ENCODE results near the gene SMIM36.

SMIM36 gene

DNA sequence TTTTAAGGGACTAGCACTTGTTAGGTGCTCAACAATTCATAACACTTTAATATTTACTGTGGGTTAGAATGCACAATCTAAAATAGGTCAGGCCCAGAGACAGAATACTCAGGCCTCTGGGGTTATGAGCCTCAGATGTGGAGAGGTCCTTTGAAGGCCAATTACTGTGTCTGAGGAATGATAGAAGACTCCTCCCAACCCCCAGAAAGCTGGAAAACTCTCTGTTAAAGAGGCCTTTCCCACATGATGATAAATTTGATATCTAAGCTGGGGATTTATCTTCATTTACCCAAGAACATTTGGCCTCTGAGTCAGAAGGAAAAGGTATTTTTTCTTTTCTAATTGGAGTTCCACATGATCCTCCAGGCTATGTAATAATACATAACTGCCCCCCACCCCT is 48.5 kb downstream of the SMIM36 start:
- no peaks in the 10 kb centered on the region for H3K4me1 Mint-ChIP-seq
- H3K27me3 Mint-ChIP-seq, result peaks cover 9% of the 10 kb centered on the region
- ATAC-seq (replicated peaks; ENCODE audit: extremely low read depth, poor library complexity, severe bottlenecking), result no peak
- no peak for DNase-seq (ENCODE audit: low spot score in 2 of 2)
- H3K36me3 Mint-ChIP-seq (ENCODE audit: insufficient read depth), result no peaks in the 10 kb centered on the region
- H3K9me3 Mint-ChIP-seq, result no peaks in the 10 kb centered on the region
- no peak overlapping the region for H3K27ac Mint-ChIP-seq (ENCODE audit: low read depth)
- no peak overlapping the region for H3K4me3 Mint-ChIP-seq

DNA sequence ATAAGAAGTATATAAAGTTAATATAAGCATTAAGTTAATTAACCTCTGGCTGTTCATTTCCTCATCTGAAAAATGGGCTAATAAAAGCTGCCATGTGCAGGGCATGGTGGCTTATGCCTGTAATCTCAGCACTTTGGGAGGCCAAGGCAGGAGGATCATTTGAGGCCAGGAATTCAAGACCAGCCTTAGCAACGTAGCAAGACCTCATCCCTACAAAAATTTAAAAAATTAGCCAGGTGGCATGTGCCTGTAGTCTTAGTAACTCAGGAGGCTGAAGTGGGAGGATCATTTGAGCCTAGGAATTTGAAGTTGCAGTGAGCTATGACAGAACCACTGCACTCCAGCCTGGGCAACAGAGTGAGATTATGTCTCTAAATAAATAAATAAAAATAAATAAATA is 49.0 kb downstream of the SMIM36 start:
- H3K4me3 Mint-ChIP-seq, result no peak overlapping the region
- no peaks in the 10 kb centered on the region for H3K9me3 Mint-ChIP-seq
- peaks cover 9% of the 10 kb centered on the region for H3K27me3 Mint-ChIP-seq
- no peaks in the 10 kb centered on the region for H3K36me3 Mint-ChIP-seq (ENCODE audit: insufficient read depth)
- no peak overlapping the region for H3K27ac Mint-ChIP-seq (ENCODE audit: low read depth)
- DNase-seq (ENCODE audit: low spot score in 2 of 2) (no peak), ATAC-seq (replicated peaks; ENCODE audit: extremely low read depth, poor library complexity, severe bottlenecking) (no peak)
- no peaks in the 10 kb centered on the region for H3K4me1 Mint-ChIP-seq

DNA sequence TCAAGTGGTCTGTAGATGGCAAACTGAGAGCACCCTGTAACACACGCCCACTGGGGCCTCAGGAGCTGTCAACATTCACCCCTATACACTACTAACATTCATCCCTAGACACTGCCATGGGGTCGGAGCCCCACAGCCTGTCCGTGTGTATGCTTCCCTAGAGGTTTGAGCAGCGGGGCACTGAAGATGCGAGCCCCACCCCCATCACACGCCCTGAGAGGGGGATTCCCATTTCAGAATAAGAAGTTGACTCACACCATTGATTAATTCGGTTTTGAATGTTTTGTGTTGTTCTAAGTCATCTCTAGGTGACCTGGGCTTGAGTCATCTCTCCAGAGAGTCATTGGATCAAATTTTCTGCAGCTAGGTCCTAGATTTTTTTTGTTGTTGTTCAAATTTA is 52.3 kb downstream of the SMIM36 start:
- no peak for ATAC-seq (replicated peaks; ENCODE audit: extremely low read depth, poor library complexity, severe bottlenecking)

DNA sequence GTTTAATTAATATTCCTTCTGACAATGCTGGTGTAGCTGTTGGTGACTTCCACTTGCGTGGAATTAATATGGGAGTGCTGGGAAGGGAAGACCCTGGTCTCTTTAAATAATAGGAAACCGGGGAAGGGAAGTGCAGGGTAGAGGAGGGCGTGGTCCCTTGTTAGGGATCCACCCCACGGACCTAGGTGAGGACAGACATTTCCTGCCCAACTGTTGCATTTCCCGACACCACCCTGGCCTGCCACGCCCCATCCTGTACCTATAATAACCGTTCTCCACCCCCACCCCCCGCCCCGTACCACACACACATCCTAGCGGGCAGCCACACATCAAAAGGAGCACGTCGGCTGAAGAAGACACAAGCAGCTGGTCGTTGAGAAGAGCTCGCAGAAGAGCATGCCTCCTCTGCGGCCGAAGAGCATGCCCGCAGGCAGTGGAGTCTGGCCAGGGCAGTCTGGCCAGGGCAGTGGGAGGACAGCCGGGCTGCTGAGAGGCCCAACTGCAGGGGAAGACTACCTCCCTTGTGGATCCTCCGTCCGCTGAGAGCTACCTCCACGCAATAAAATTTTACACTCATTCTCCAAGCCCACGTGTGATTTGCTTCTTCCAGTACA is 52.9 kb downstream of the SMIM36 start:
- DNase-seq (ENCODE audit: low spot score in 2 of 2) (no peak), ATAC-seq (replicated peaks; ENCODE audit: extremely low read depth, poor library complexity, severe bottlenecking) (no peak)
- Mint-ChIP-seq H3K36me3 (ENCODE audit: insufficient read depth) (peaks cover 3% of the 10 kb centered on the region), H3K4me1 (no peaks in the 10 kb centered on the region), H3K4me3 (no peak overlapping the region), H3K9me3 (no peaks in the 10 kb centered on the region), H3K27me3 (peaks cover 43% of the 10 kb centered on the region), H3K27ac (ENCODE audit: low read depth) (no peak overlapping the region)

More for the DNA sequence above, 52.3 kb downstream of the SMIM36 start:
- no peaks in the 10 kb centered on the region for H3K9me3 Mint-ChIP-seq
- H3K27ac Mint-ChIP-seq (ENCODE audit: low read depth), result no peak overlapping the region
- peaks cover 3% of the 10 kb centered on the region for H3K36me3 Mint-ChIP-seq (ENCODE audit: insufficient read depth)
- no peak overlapping the region for H3K4me3 Mint-ChIP-seq
- no peaks in the 10 kb centered on the region for H3K4me1 Mint-ChIP-seq
- H3K27me3 Mint-ChIP-seq, result peaks cover 37% of the 10 kb centered on the region
- no peak for DNase-seq (ENCODE audit: low spot score in 2 of 2)

DNA sequence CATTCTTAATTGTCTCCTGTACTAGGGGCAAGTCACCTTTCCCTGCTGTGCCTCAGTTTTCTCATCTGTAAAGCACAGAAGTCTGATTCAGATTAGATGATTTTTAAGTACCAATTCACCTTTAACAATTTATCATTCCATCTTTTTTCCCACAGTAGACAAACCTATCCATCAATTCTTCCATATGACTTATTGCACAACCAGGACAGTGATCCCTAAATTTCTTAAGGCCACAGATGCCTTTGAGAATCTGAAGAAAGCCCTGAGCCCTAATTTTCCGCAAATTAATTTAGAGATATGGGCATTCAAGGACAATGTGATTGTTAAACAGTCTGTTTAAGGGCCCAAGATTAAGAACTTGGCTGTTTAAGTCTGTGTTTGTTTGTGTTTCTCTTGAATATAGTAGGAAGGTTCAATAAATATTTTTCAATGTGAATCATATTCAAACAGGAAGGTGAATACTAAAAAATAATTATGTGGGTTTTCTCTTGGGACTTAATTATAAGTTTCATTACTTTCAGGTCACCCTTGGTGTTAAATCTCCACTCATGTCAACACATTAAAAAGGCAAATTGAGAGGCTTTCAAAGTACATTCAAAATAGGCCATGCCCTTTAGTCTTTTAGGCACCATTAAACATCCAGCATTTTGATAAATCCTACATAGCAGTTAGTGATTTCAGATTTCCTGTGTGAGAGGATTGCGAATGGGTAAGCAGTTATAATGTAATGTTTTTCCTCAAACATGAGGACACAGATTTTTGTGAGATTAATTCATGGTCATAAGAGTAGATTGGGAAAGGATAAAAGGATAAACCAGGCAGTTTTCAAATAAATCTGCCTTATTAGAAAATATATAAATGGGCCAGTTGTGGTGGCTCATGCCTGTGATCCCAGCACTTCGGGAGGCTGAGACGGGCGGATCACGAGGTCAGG is 54.7 kb downstream of the SMIM36 start:
- Mint-ChIP-seq H3K9me3 (no peaks in the 10 kb centered on the region), H3K4me1 (no peaks in the 10 kb centered on the region), H3K4me3 (no peak overlapping the region), H3K27ac (ENCODE audit: low read depth) (no peak overlapping the region), H3K27me3 (peaks cover 45% of the 10 kb centered on the region), H3K36me3 (ENCODE audit: insufficient read depth) (peaks cover 3% of the 10 kb centered on the region)
- ATAC-seq (replicated peaks; ENCODE audit: extremely low read depth, poor library complexity, severe bottlenecking), result no peak
- DNase-seq (ENCODE audit: low spot score in 2 of 2), result no peak

DNA sequence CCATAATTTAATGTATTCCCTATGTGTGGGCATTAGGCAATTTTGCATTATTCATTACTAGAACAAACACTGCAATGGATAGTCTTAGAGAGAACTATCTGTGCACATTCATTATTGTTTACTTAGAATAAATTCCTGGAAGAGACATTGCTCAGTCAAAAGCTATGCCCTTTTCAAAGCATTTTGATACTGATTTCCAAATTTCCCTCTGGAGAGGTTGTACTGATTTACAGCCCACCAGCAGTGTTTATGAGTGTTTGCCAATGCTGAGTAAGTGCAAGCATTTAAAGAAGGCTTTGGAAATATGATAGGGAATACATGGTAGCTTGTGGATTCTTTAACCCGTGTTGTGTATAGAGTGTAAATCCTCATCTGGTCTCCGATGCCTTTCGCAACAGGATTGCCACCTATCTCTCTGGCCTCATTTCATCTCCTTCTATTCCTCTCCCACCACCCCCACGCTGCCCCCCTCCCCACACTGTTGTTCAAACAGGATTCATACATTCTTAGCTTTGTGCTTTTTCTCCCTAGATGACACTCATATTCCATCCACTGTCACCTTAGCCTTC is 56.3 kb downstream of the SMIM36 start:
- H3K27ac Mint-ChIP-seq (ENCODE audit: low read depth), result no peak overlapping the region
- H3K4me3 Mint-ChIP-seq, result no peak overlapping the region
- H3K9me3 Mint-ChIP-seq, result no peaks in the 10 kb centered on the region
- ATAC-seq (replicated peaks; ENCODE audit: extremely low read depth, poor library complexity, severe bottlenecking) (no peak), DNase-seq (ENCODE audit: low spot score in 2 of 2) (no peak)
- H3K27me3 Mint-ChIP-seq, result peaks cover 61% of the 10 kb centered on the region
- no peaks in the 10 kb centered on the region for H3K4me1 Mint-ChIP-seq
- H3K36me3 Mint-ChIP-seq (ENCODE audit: insufficient read depth), result peaks cover 3% of the 10 kb centered on the region

DNA sequence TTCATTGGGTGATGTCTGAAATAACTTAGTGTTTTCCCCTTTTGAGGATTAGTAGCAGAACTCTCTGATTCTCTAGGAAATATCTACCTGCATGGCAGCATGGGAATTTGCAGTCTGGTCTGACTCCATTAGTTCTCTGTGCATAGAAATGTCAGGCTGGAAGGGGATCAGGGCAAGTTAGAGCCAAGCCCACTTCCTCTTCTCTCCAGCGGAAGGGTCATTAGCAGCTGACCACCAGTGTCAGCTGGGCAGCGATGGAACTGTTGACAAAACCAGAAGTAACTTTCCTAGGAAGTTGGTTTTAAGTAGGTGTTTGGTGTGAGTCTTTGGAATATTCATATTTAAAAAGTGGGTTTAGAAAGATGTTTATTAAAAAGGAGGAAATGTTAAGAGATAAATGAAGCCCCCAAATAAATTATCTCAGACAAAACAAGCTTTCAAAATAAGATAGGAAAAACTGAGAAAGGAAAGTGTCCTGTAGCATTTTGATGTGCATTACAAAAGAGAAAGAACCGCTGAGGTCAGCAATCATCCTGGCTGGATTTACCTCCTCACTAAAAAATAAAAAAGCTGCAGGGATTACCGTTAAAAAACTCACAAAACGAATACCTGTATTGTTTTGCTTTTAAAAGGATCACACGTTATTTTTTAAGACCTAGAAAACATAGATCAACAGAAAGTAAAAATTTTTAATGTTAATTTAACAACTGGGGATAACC is 57.3 kb downstream of the SMIM36 start:
- peaks cover 3% of the 10 kb centered on the region for H3K36me3 Mint-ChIP-seq (ENCODE audit: insufficient read depth)
- H3K27me3 Mint-ChIP-seq, result peaks cover 68% of the 10 kb centered on the region
- H3K4me3 Mint-ChIP-seq, result no peak overlapping the region
- ATAC-seq (replicated peaks; ENCODE audit: extremely low read depth, poor library complexity, severe bottlenecking), result no peak
- H3K9me3 Mint-ChIP-seq, result no peaks in the 10 kb centered on the region
- no peak overlapping the region for H3K27ac Mint-ChIP-seq (ENCODE audit: low read depth)
- H3K4me1 Mint-ChIP-seq, result no peaks in the 10 kb centered on the region
- DNase-seq (ENCODE audit: low spot score in 2 of 2), result no peak

DNA sequence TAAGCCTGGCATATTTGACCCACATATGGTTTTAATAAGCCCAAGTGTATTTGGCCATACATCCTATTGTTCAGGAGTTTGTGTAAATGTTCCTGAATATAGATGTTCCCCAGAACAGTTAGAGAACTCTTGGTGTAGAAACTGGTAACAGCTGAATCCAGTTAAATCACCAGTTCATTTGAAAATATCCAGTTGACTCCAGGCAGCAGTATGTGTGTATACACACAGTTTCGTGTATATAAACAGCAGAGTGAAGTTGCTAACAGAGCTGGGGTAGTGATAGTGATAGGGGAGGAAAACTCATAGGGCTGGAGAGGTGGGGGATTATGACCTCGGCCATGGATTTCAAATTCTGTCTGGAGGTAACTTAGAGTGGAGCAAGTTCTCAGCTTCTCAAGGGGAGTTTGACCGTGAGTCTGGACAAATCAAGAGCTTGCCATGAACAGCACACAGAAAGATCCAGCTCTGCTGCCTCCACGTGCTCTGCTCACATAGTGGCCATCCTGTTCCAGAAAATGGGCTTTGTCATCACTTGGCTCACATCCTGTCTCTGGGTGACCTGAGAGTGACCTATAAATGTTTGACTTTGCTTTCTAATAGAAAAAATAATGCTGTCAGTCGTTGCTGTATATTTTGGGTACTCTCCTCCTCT is 59.0 kb downstream of the SMIM36 start:
- Mint-ChIP-seq H3K4me3 (no peak overlapping the region), H3K36me3 (ENCODE audit: insufficient read depth) (peaks cover 3% of the 10 kb centered on the region), H3K4me1 (no peaks in the 10 kb centered on the region), H3K27ac (ENCODE audit: low read depth) (no peak overlapping the region), H3K9me3 (no peaks in the 10 kb centered on the region), H3K27me3 (peaks cover 59% of the 10 kb centered on the region)
- ATAC-seq (replicated peaks; ENCODE audit: extremely low read depth, poor library complexity, severe bottlenecking) (no peak), DNase-seq (ENCODE audit: low spot score in 2 of 2) (no peak)

DNA sequence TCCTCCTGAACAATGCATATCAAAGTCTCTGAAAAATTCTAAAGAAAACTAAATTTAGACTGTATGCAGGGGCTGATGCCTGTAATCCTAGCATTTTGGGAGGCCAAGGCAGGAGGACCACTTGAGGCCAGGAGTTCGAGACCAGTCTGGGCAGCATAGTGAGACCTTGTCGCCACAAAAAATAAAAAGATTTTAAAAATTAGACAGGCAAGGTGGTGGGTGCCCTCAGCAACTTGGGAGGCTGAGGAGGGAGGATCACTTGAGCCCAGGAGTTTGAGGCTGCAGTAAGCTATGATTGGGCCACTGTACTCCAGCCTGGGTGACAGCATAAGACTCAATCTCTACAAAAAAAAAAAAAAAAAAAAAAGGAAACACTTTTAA is 59.5 kb downstream of the SMIM36 start:
- ATAC-seq (replicated peaks; ENCODE audit: extremely low read depth, poor library complexity, severe bottlenecking) (no peak), DNase-seq (ENCODE audit: low spot score in 2 of 2) (no peak)
- H3K9me3 Mint-ChIP-seq, result no peaks in the 10 kb centered on the region
- H3K4me1 Mint-ChIP-seq, result no peaks in the 10 kb centered on the region
- H3K27me3 Mint-ChIP-seq, result peaks cover 54% of the 10 kb centered on the region
- H3K4me3 Mint-ChIP-seq, result no peak overlapping the region
- H3K27ac Mint-ChIP-seq (ENCODE audit: low read depth), result no peak overlapping the region
- peaks cover 1% of the 10 kb centered on the region for H3K36me3 Mint-ChIP-seq (ENCODE audit: insufficient read depth)

DNA sequence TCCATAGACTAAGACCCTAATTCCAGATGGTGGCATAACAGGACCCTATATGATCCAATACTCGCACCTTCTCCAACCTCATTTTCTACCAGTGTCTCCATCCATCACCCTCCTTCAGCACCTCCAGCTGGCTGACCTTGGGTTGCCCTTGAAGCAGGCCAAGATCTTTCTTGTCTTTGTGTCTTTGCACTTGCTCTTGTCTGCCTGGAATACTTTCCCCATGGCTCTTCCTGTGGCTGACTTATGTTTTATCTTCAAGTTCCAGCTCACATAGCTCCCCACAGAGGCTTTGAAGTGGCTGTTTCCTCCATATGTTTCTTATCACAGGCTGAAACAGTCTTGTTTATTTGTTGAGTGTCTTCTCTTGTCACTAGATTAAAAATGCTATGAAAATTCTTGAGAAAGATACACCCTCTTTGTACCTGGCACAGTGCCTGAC is 60.0 kb downstream of the SMIM36 start:
- no peak overlapping the region for H3K27ac Mint-ChIP-seq (ENCODE audit: low read depth)
- peaks cover 49% of the 10 kb centered on the region for H3K27me3 Mint-ChIP-seq
- no peaks in the 10 kb centered on the region for H3K4me1 Mint-ChIP-seq
- peaks cover 1% of the 10 kb centered on the region for H3K36me3 Mint-ChIP-seq (ENCODE audit: insufficient read depth)
- no peak overlapping the region for H3K4me3 Mint-ChIP-seq
- DNase-seq (ENCODE audit: low spot score in 2 of 2), result no peak
- ATAC-seq (replicated peaks; ENCODE audit: extremely low read depth, poor library complexity, severe bottlenecking), result no peak
- no peaks in the 10 kb centered on the region for H3K9me3 Mint-ChIP-seq

DNA sequence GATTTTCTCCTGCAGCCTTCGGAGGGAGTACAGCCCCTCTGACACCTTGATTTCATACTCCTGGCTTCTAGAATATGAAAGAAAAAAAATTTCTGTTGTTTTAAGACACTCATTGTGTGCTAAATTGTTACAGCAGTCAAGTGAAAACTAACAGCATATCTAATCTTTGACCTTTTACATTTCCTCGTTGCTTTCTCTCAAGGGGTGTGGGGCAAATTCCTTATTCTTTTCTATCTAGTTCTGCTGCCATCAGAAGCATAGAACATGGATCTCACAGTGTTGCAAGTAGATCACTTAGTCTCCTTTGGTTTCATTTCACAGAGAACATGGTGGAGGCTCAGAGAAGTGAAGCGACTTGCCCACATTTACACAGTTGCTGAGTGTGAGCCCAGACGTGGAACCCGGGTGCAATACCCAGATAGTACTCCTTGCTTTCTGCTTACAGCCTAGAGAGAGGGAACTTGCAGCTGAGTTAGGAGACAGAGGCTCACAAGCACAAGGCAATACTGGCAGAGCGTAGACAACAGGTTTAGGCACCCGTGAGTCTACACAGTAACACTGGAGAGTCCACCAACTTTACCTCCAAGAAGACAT is 60.9 kb downstream of the SMIM36 start:
- no peak overlapping the region for H3K4me3 Mint-ChIP-seq
- H3K27me3 Mint-ChIP-seq, result peaks cover 40% of the 10 kb centered on the region
- peaks cover 1% of the 10 kb centered on the region for H3K36me3 Mint-ChIP-seq (ENCODE audit: insufficient read depth)
- DNase-seq (ENCODE audit: low spot score in 2 of 2) (no peak), ATAC-seq (replicated peaks; ENCODE audit: extremely low read depth, poor library complexity, severe bottlenecking) (no peak)
- no peaks in the 10 kb centered on the region for H3K9me3 Mint-ChIP-seq
- no peak overlapping the region for H3K27ac Mint-ChIP-seq (ENCODE audit: low read depth)
- no peaks in the 10 kb centered on the region for H3K4me1 Mint-ChIP-seq

DNA sequence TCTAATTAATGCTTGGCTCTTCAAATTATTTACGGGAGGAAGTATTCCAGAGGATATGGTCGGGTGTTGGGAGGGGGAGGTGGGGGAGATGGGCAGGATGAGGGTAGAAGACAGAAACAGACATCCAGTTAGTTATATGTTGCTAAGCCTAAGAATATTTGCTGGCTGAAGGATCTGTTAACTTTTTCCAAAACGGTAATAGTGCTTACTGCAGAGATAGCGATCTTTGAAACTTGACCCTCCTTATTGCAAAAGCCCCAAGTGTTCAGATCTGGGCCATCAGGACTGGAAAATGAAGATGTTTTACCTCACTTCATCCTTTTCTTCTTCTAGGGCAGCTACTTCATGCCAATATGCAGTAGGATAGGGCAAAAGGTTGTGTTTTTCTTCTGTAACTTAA is 62.6 kb downstream of the SMIM36 start:
- Mint-ChIP-seq H3K4me1 (no peaks in the 10 kb centered on the region), H3K4me3 (no peak overlapping the region), H3K36me3 (ENCODE audit: insufficient read depth) (no peaks in the 10 kb centered on the region), H3K27ac (ENCODE audit: low read depth) (no peak overlapping the region), H3K9me3 (no peaks in the 10 kb centered on the region), H3K27me3 (peaks cover 28% of the 10 kb centered on the region)
- DNase-seq (ENCODE audit: low spot score in 2 of 2) (no peak), ATAC-seq (replicated peaks; ENCODE audit: extremely low read depth, poor library complexity, severe bottlenecking) (no peak)

Measured in central memory CD8-positive, alpha-beta T cell (primary cell).